ENCODE measurements around the gene CDH10. TPM values are rescaled to one million over a fixed set of nuclear protein-coding genes. Genes with fewer than 3 reads are reported as not detected.

The CDH10 gene
- total RNA-seq, 1 experiment from 2014 or later, result not detected

- DNase-seq, result no peak
- Histone ChIP-seq H3K27ac (ENCODE audit: low read length) (no peak overlapping the region), H3K36me3 (ENCODE audit: insufficient read depth, low read length) (no peaks in the 10 kb centered on the region), H2AFZ (ENCODE audit: low read length) (no peak overlapping the region), H3K9me2 (replicated peaks; ENCODE audit: insufficient read depth, low read length) (no peaks in the 10 kb centered on the region), H3K27me3 (ENCODE audit: low read length) (no peaks in the 10 kb centered on the region), H3K9me3 (ENCODE audit: low read length) (no peaks in the 10 kb centered on the region), H3K79me2 (ENCODE audit: low read length) (no peaks in the 10 kb centered on the region), H3K4me2 (ENCODE audit: low read depth, low read length, poor library complexity, severe bottlenecking) (no peak overlapping the region), H3K9ac (ENCODE audit: low read length) (no peak overlapping the region), H4K20me1 (ENCODE audit: insufficient read depth, low read depth, low read length) (no peaks in the 10 kb centered on the region), H3K4me1 (ENCODE audit: low read length) (no peaks in the 10 kb centered on the region), H3K4me3 (ENCODE audit: low read length) (no peak overlapping the region)
Measured at GRCh38 chr5:24535646-24536045, 109.1 kb downstream of the CDH10 start.

- Histone ChIP-seq H3K36me3 (ENCODE audit: insufficient read depth, low read length) (no peaks in the 10 kb centered on the region), H3K27me3 (ENCODE audit: low read length) (no peaks in the 10 kb centered on the region), H3K4me1 (ENCODE audit: low read length) (no peaks in the 10 kb centered on the region), H3K9ac (ENCODE audit: low read length) (no peak overlapping the region), H4K20me1 (ENCODE audit: insufficient read depth, low read depth, low read length) (no peaks in the 10 kb centered on the region), H3K27ac (ENCODE audit: low read length) (no peak overlapping the region), H3K9me3 (ENCODE audit: low read length) (peaks cover 7% of the 10 kb centered on the region; the same call in 1 of the 2 replicates), H3K9me2 (replicated peaks; ENCODE audit: insufficient read depth, low read length) (no peaks in the 10 kb centered on the region), H3K4me2 (ENCODE audit: low read depth, low read length, poor library complexity, severe bottlenecking) (no peak overlapping the region), H2AFZ (ENCODE audit: low read length) (no peak overlapping the region), H3K79me2 (ENCODE audit: low read length) (no peaks in the 10 kb centered on the region), H3K4me3 (ENCODE audit: low read length) (no peak overlapping the region)
- DNase-seq, result no peak
Measured at GRCh38 chr5:24530906-24531305, 113.9 kb downstream of the CDH10 start.

GRCh38 chr5:24525414-24525813, 119.4 kb downstream of the CDH10 start:
- Histone ChIP-seq H3K27ac (ENCODE audit: low read length) (no peak overlapping the region), H3K36me3 (ENCODE audit: insufficient read depth, low read length) (no peaks in the 10 kb centered on the region), H2AFZ (ENCODE audit: low read length) (no peak overlapping the region), H3K4me3 (ENCODE audit: low read length) (no peak overlapping the region), H3K79me2 (ENCODE audit: low read length) (no peaks in the 10 kb centered on the region), H3K9me2 (replicated peaks; ENCODE audit: insufficient read depth, low read length) (no peaks in the 10 kb centered on the region), H3K27me3 (ENCODE audit: low read length) (no peaks in the 10 kb centered on the region), H3K4me1 (ENCODE audit: low read length) (no peaks in the 10 kb centered on the region), H3K9me3 (ENCODE audit: low read length) (peaks cover 7% of the 10 kb centered on the region; the same call in 1 of the 2 replicates), H4K20me1 (ENCODE audit: insufficient read depth, low read depth, low read length) (no peaks in the 10 kb centered on the region), H3K9ac (ENCODE audit: low read length) (no peak overlapping the region), H3K4me2 (ENCODE audit: low read depth, low read length, poor library complexity, severe bottlenecking) (no peak overlapping the region)
- no peak for DNase-seq

- Histone ChIP-seq H2AFZ (ENCODE audit: low read length) (no peak overlapping the region), H3K27me3 (ENCODE audit: low read length) (no peaks in the 10 kb centered on the region), H3K4me3 (ENCODE audit: low read length) (no peak overlapping the region), H3K9me2 (replicated peaks; ENCODE audit: insufficient read depth, low read length) (no peaks in the 10 kb centered on the region), H3K36me3 (ENCODE audit: insufficient read depth, low read length) (no peaks in the 10 kb centered on the region), H3K9me3 (ENCODE audit: low read length) (no peaks in the 10 kb centered on the region; the same call in 1 of the 2 replicates), H3K9ac (ENCODE audit: low read length) (no peak overlapping the region), H3K27ac (ENCODE audit: low read length) (no peak overlapping the region), H3K4me2 (ENCODE audit: low read depth, low read length, poor library complexity, severe bottlenecking) (no peak overlapping the region), H3K4me1 (ENCODE audit: low read length) (no peaks in the 10 kb centered on the region), H3K79me2 (ENCODE audit: low read length) (no peaks in the 10 kb centered on the region), H4K20me1 (ENCODE audit: insufficient read depth, low read depth, low read length) (no peaks in the 10 kb centered on the region)
- DNase-seq, result no peak
Measured at GRCh38 chr5:24512423-24512822, 132.4 kb downstream of the CDH10 start.

- H4K20me1 ChIP-seq (ENCODE audit: insufficient read depth, low read depth, low read length), result no peaks in the 10 kb centered on the region
- no peak overlapping the region for H3K4me2 ChIP-seq (ENCODE audit: low read depth, low read length, poor library complexity, severe bottlenecking)
- H3K79me2 ChIP-seq (ENCODE audit: low read length), result no peaks in the 10 kb centered on the region
- no peak overlapping the region for H3K27ac ChIP-seq (ENCODE audit: low read length)
- no peaks in the 10 kb centered on the region; the same call in none of the 2 replicates for H3K9me3 ChIP-seq (ENCODE audit: low read length)
- H3K4me3 ChIP-seq (ENCODE audit: low read length), result no peak overlapping the region
- no peak for DNase-seq
- H2AFZ ChIP-seq (ENCODE audit: low read length), result no peak overlapping the region
- H3K9me2 ChIP-seq (replicated peaks; ENCODE audit: insufficient read depth, low read length), result no peaks in the 10 kb centered on the region
- no peak overlapping the region for H3K9ac ChIP-seq (ENCODE audit: low read length)
- no peaks in the 10 kb centered on the region for H3K27me3 ChIP-seq (ENCODE audit: low read length)
- H3K36me3 ChIP-seq (ENCODE audit: insufficient read depth, low read length), result no peaks in the 10 kb centered on the region
- H3K4me1 ChIP-seq (ENCODE audit: low read length), result no peaks in the 10 kb centered on the region
Measured at GRCh38 chr5:24510523-24510988, 134.2 kb downstream of the CDH10 start.

GRCh38 chr5:24509943-24510342, 134.8 kb downstream of the CDH10 start:
- no peak overlapping the region for H2AFZ ChIP-seq (ENCODE audit: low read length)
- H3K9me2 ChIP-seq (replicated peaks; ENCODE audit: insufficient read depth, low read length), result no peaks in the 10 kb centered on the region
- no peaks in the 10 kb centered on the region for H3K27me3 ChIP-seq (ENCODE audit: low read length)
- no peaks in the 10 kb centered on the region for H4K20me1 ChIP-seq (ENCODE audit: insufficient read depth, low read depth, low read length)
- no peaks in the 10 kb centered on the region for H3K36me3 ChIP-seq (ENCODE audit: insufficient read depth, low read length)
- no peaks in the 10 kb centered on the region for H3K4me1 ChIP-seq (ENCODE audit: low read length)
- no peaks in the 10 kb centered on the region for H3K79me2 ChIP-seq (ENCODE audit: low read length)
- no peak overlapping the region for H3K27ac ChIP-seq (ENCODE audit: low read length)
- H3K9ac ChIP-seq (ENCODE audit: low read length), result no peak overlapping the region
- H3K9me3 ChIP-seq (ENCODE audit: low read length), result no peaks in the 10 kb centered on the region; the same call in none of the 2 replicates
- H3K4me3 ChIP-seq (ENCODE audit: low read length), result no peak overlapping the region
- no peak overlapping the region for H3K4me2 ChIP-seq (ENCODE audit: low read depth, low read length, poor library complexity, severe bottlenecking)
- no peak for DNase-seq

- no peaks in the 10 kb centered on the region; the same call in none of the 2 replicates for H3K9me3 ChIP-seq (ENCODE audit: low read length)
- no peaks in the 10 kb centered on the region for H4K20me1 ChIP-seq (ENCODE audit: insufficient read depth, low read depth, low read length)
- no peaks in the 10 kb centered on the region for H3K79me2 ChIP-seq (ENCODE audit: low read length)
- no peaks in the 10 kb centered on the region for H3K4me1 ChIP-seq (ENCODE audit: low read length)
- H3K9me2 ChIP-seq (replicated peaks; ENCODE audit: insufficient read depth, low read length), result no peaks in the 10 kb centered on the region
- H3K9ac ChIP-seq (ENCODE audit: low read length), result no peak overlapping the region
- H3K27me3 ChIP-seq (ENCODE audit: low read length), result no peaks in the 10 kb centered on the region
- H3K27ac ChIP-seq (ENCODE audit: low read length), result no peak overlapping the region
- no peak overlapping the region for H3K4me3 ChIP-seq (ENCODE audit: low read length)
- no peaks in the 10 kb centered on the region for H3K36me3 ChIP-seq (ENCODE audit: insufficient read depth, low read length)
- H2AFZ ChIP-seq (ENCODE audit: low read length), result no peak overlapping the region
- no peak overlapping the region for H3K4me2 ChIP-seq (ENCODE audit: low read depth, low read length, poor library complexity, severe bottlenecking)
- DNase-seq, result no peak
Measured at GRCh38 chr5:24505258-24505657, 139.5 kb downstream of the CDH10 start.

- H3K9ac ChIP-seq (ENCODE audit: low read length), result no peak overlapping the region
- no peaks in the 10 kb centered on the region for H3K9me2 ChIP-seq (replicated peaks; ENCODE audit: insufficient read depth, low read length)
- H3K4me1 ChIP-seq (ENCODE audit: low read length), result no peaks in the 10 kb centered on the region
- H3K79me2 ChIP-seq (ENCODE audit: low read length), result no peaks in the 10 kb centered on the region
- H4K20me1 ChIP-seq (ENCODE audit: insufficient read depth, low read depth, low read length), result no peaks in the 10 kb centered on the region
- DNase-seq, result no peak
- 0 out of 2 replicates have a peak, but pooled peaks cover 2% of the 10 kb centered on the region for H3K9me3 ChIP-seq (ENCODE audit: low read length)
- no peak overlapping the region for H2AFZ ChIP-seq (ENCODE audit: low read length)
- no peak overlapping the region for H3K27ac ChIP-seq (ENCODE audit: low read length)
- H3K27me3 ChIP-seq (ENCODE audit: low read length), result no peaks in the 10 kb centered on the region
- H3K4me3 ChIP-seq (ENCODE audit: low read length), result no peak overlapping the region
- no peaks in the 10 kb centered on the region for H3K36me3 ChIP-seq (ENCODE audit: insufficient read depth, low read length)
- H3K4me2 ChIP-seq (ENCODE audit: low read depth, low read length, poor library complexity, severe bottlenecking), result no peak overlapping the region
Measured at GRCh38 chr5:24497591-24498157, 147.1 kb downstream of the CDH10 start.
